Activated B cell treated with CpG ODN at 0.5 μM for 24 hours (primary cell): ENCODE measurements around the gene KIFBP. TPM values are rescaled to one million over a fixed set of nuclear protein-coding genes. Genes with fewer than 3 reads are reported as not detected.
"Not testable (repeated sequence)": the region's sequence is repeated elsewhere in the genome, so short reads cannot be mapped to it uniquely, and the experiment has no call there.

Experiments
- ATAC-seq: fragments of 200-7000 bp; cut with Tn5 transposase; one replicate; pipeline ENCODE4 v1.10.0; 2021; ENCODE audit warnings: low read depth, mild to moderate bottlenecking, moderate library complexity
- CTCF ChIA-PET: fragments of 350-600 bp; sonication (Branson Sonifier 250); formaldehyde crosslinking; loops from one replicate; lab custom pipeline; 2021; ENCODE audit warnings: antibody characterized with exemption; lab: Charles Lee
- POLR2A ChIA-PET: fragments of 350-600 bp; sonication (Branson Sonifier 250); formaldehyde crosslinking; loops from one replicate; lab custom pipeline; 2021; ENCODE audit warnings: antibody characterized with exemption; lab: Charles Lee
- DNase-seq: peaks from one replicate; pipeline ENCODE4 v3.0.0; 2022
- H3K27ac Mint-ChIP-seq: one replicate; pipeline ENCODE4 v1.8.0; 2020; ENCODE audit warnings: mixed read lengths
- H3K27me3 Mint-ChIP-seq: one replicate; pipeline ENCODE4 v1.8.0; 2021; ENCODE audit warnings: mixed read lengths
- H3K36me3 Mint-ChIP-seq: one replicate; pipeline ENCODE4 v1.8.0; 2021; ENCODE audit warnings: low read depth, mixed read lengths
- H3K4me1 Mint-ChIP-seq: one replicate; pipeline ENCODE4 v1.8.0; 2021; ENCODE audit warnings: mixed read lengths
- H3K4me3 Mint-ChIP-seq: one replicate; pipeline ENCODE4 v1.8.0; 2020; ENCODE audit warnings: mild to moderate bottlenecking, mixed read lengths
- H3K9me3 Mint-ChIP-seq: one replicate; pipeline ENCODE4 v1.8.0; 2020; ENCODE audit warnings: mixed read lengths
- intact Hi-C: fragments of 100-400 bp; cut with micrococcal nuclease; formaldehyde crosslinking; loops from one replicate; pipeline ENCODE4 v1.15.1; 2024
- total RNA-seq: library from RNA; stranded (reverse); gene quantifications from 2 replicates; pipeline ENCODE4 v1.2.3, GENCODE V29; 2022
- TF ChIP-seq, protein P1 (sequence below): fragments of 200-600 bp; IDR thresholded peaks from one replicate; pipeline ENCODE4 v1.8.0; 2022; ENCODE audit warnings: antibody characterized with exemption, mild to moderate bottlenecking

The KIFBP gene
- total RNA-seq, 1 donor from 2014 or later: 7.7 TPM

DNA sequence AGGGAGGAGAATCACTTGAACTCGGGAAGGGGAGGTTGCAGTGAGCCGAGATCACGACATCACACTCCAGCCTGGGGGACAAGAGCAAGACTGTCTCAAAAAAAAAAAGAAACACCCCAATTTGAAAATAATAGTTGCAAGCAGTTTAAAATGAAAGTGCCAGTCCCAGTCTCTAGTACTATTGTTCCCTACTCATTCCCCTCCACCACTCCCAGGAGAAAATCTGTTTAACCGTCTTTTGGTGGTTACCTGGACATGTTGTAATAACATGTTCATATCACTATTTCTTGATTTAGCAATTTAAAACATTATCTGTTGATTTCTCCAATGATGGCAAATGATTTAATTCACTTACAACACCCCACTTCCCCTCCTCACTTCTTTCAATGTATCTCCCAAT is 44.7 kb downstream of the KIFBP start:
- Mint-ChIP-seq H3K9me3 (no peaks in the 10 kb centered on the region), H3K27ac (no peak overlapping the region), H3K27me3 (no peaks in the 10 kb centered on the region), H3K4me1 (no peaks in the 10 kb centered on the region), H3K4me3 (no peak overlapping the region), H3K36me3 (no peaks in the 10 kb centered on the region)
- TF ChIP-seq, protein P1, sequence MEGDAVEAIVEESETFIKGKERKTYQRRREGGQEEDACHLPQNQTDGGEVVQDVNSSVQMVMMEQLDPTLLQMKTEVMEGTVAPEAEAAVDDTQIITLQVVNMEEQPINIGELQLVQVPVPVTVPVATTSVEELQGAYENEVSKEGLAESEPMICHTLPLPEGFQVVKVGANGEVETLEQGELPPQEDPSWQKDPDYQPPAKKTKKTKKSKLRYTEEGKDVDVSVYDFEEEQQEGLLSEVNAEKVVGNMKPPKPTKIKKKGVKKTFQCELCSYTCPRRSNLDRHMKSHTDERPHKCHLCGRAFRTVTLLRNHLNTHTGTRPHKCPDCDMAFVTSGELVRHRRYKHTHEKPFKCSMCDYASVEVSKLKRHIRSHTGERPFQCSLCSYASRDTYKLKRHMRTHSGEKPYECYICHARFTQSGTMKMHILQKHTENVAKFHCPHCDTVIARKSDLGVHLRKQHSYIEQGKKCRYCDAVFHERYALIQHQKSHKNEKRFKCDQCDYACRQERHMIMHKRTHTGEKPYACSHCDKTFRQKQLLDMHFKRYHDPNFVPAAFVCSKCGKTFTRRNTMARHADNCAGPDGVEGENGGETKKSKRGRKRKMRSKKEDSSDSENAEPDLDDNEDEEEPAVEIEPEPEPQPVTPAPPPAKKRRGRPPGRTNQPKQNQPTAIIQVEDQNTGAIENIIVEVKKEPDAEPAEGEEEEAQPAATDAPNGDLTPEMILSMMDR: no peak
- DNase-seq (no peak), ATAC-seq (no peak)
- ChIA-PET POLR2A (no interaction called here), CTCF (no interaction called here)
- intact Hi-C loops: no loop called here

GRCh38 chr10:69037489-69037888 is 48.9 kb downstream of the KIFBP start:
- DNase-seq (no peak), ATAC-seq (no peak)
- Mint-ChIP-seq H3K36me3 (no peaks in the 10 kb centered on the region), H3K27me3 (no peaks in the 10 kb centered on the region), H3K4me3 (no peak overlapping the region), H3K27ac (no peak overlapping the region), H3K9me3 (no peaks in the 10 kb centered on the region), H3K4me1 (no peaks in the 10 kb centered on the region)
- POLR2A ChIA-PET: no interaction called here
- CTCF ChIA-PET: no interaction called here
- TF ChIP-seq, protein P1: no peak
- intact Hi-C loops: no loop called here

DNA sequence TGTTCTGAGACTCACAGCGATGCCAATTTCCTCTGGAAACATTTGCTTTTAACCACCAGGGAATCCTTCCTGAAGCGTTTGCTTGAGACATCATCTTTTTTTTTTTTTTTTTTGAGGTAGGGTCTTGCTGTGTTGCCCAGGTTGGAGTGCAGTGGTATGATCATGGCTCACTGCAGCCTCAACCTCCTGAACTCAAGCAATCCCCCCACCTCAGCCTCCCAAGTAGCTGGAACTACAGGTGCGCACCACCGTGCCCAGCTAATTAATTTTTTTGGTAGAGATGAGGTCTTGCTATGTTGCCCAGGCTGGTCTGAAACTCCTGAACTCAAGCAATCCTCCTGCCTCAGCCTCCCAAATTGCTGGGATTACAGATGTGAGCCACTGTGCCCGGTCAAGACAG is 52.3 kb downstream of the KIFBP start:
- DNase-seq, POLR2A ChIA-PET, H3K27me3 Mint-ChIP-seq, H3K4me3 Mint-ChIP-seq, H3K27ac Mint-ChIP-seq, H3K9me3 Mint-ChIP-seq, H3K36me3 Mint-ChIP-seq, ATAC-seq, CTCF ChIA-PET: not testable (repeated sequence)
- peaks cover 23% of the 10 kb centered on the region for H3K4me1 Mint-ChIP-seq
- intact Hi-C loops: loop anchor here (5.0 kb wide), 1 partner anchor 34 kb away; no protein-coding TSS in a partner anchor

DNA sequence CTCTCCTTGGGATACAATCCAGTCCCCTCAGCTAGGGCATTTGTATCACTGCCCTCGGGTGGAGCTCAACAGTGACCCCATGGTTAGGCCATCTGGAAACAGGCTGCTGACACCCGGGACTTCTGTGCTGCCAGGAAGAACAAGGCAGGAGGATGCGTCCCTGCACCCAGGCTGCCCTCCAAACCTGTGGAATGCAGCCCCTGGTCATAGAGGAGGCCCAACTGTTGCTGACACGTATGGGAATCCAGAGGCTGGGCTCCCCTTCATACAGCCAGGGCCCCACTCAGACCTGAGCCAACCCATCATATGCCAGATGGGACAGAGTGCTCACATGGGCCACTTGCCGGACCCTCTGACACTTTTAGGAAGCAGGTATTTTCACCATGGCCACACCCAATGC is 53.8 kb downstream of the KIFBP start:
- Mint-ChIP-seq H3K27me3 (no peaks in the 10 kb centered on the region), H3K4me1 (peaks cover 23% of the 10 kb centered on the region), H3K9me3 (no peaks in the 10 kb centered on the region), H3K27ac (no peak overlapping the region), H3K36me3 (no peaks in the 10 kb centered on the region), H3K4me3 (no peak overlapping the region)
- no peak for DNase-seq
- ATAC-seq: no peak
- intact Hi-C loops: loop anchor here (5.0 kb wide), 1 partner anchor 35 kb away; no protein-coding TSS in a partner anchor
- POLR2A ChIA-PET: no interaction called here
- TF ChIP-seq, protein P1: no peak
- CTCF ChIA-PET: no interaction called here

- H3K27ac Mint-ChIP-seq: no peak overlapping the region
- no peak for ATAC-seq
- no peaks in the 10 kb centered on the region for H3K27me3 Mint-ChIP-seq
- CTCF ChIA-PET: interaction anchor here (2.3 kb wide), 1 partner anchor 37 kb away, joined by 7 read pairs; no protein-coding TSS in a partner anchor
- TF ChIP-seq, protein P1: no peak
- no peak for DNase-seq
- no peaks in the 10 kb centered on the region for H3K9me3 Mint-ChIP-seq
- no peak overlapping the region for H3K4me3 Mint-ChIP-seq
- POLR2A ChIA-PET: no interaction called here
- peaks cover 23% of the 10 kb centered on the region for H3K4me1 Mint-ChIP-seq
- H3K36me3 Mint-ChIP-seq: no peaks in the 10 kb centered on the region
- intact Hi-C loops: loop anchor here (5.0 kb wide), 1 partner anchor 36 kb away; no protein-coding TSS in a partner anchor
Measured at GRCh38 chr10:69042838-69043237, 54.2 kb downstream of the KIFBP start.
